ENCODE measurements around the gene CCNQ.

Gene CCNQ

GRCh38 chrX:153596981-153597750 is 1.8 kb downstream of the CCNQ start:
- no peak for TF ChIP-seq FOXP2 (optimal IDR thresholded peaks at IDR 0.05; ENCODE audit: borderline replicate concordance, extremely low read depth, extremely low read length, insufficient read depth)
- no peak for TF ChIP-seq SIN3A (IDR thresholded peaks at IDR 0.05; ENCODE audit: borderline replicate concordance, insufficient read depth, low read length)
- TF ChIP-seq REST (IDR thresholded peaks at IDR 0.05; ENCODE audit: insufficient read depth in 1 of 2, low read depth in 2 of 2, low read length in 2 of 2): no peak
- TF ChIP-seq POLR2AphosphoS5 (IDR thresholded peaks at IDR 0.05; ENCODE audit: low read depth, low read length): no peak
- TF ChIP-seq TAF1 (IDR thresholded peaks at IDR 0.05; ENCODE audit: borderline replicate concordance, insufficient read depth, low read length): no peak

- TF ChIP-seq POLR2AphosphoS5 (IDR thresholded peaks at IDR 0.05; ENCODE audit: low read depth, low read length) (no peak), FOXP2 (optimal IDR thresholded peaks at IDR 0.05; ENCODE audit: borderline replicate concordance, extremely low read depth, extremely low read length, insufficient read depth) (no peak), SIN3A (IDR thresholded peaks at IDR 0.05; ENCODE audit: borderline replicate concordance, insufficient read depth, low read length) (no peak), REST (IDR thresholded peaks at IDR 0.05; ENCODE audit: insufficient read depth in 1 of 2, low read depth in 2 of 2, low read length in 2 of 2) (no peak), TAF1 (IDR thresholded peaks at IDR 0.05; ENCODE audit: borderline replicate concordance, insufficient read depth, low read length) (no peak)
These were observed 2.8 kb downstream of the CCNQ start for GRCh38 chrX:153595859-153596857.

- TF ChIP-seq TAF1 (IDR thresholded peaks at IDR 0.05; ENCODE audit: borderline replicate concordance, insufficient read depth, low read length) (no peak), FOXP2 (optimal IDR thresholded peaks at IDR 0.05; ENCODE audit: borderline replicate concordance, extremely low read depth, extremely low read length, insufficient read depth) (no peak), POLR2AphosphoS5 (IDR thresholded peaks at IDR 0.05; ENCODE audit: low read depth, low read length) (no peak), REST (IDR thresholded peaks at IDR 0.05; ENCODE audit: insufficient read depth in 1 of 2, low read depth in 2 of 2, low read length in 2 of 2) (no peak), SIN3A (IDR thresholded peaks at IDR 0.05; ENCODE audit: borderline replicate concordance, insufficient read depth, low read length) (no peak)
These were observed 3.6 kb downstream of the CCNQ start for GRCh38 chrX:153595387-153595786.

- TF ChIP-seq POLR2AphosphoS5 (IDR thresholded peaks at IDR 0.05; ENCODE audit: low read depth, low read length) (no peak), REST (IDR thresholded peaks at IDR 0.05; ENCODE audit: insufficient read depth in 1 of 2, low read depth in 2 of 2, low read length in 2 of 2) (no peak), SIN3A (IDR thresholded peaks at IDR 0.05; ENCODE audit: borderline replicate concordance, insufficient read depth, low read length) (no peak), TAF1 (IDR thresholded peaks at IDR 0.05; ENCODE audit: borderline replicate concordance, insufficient read depth, low read length) (no peak), FOXP2 (optimal IDR thresholded peaks at IDR 0.05; ENCODE audit: borderline replicate concordance, extremely low read depth, extremely low read length, insufficient read depth) (no peak)
These were observed 5.0 kb downstream of the CCNQ start for GRCh38 chrX:153593811-153594500.

Measured in PFSK-1 (cell line).